Thyroid gland (tissue), 4 donors: ENCODE measurements around the gene OR5AC2. TPM values are rescaled to one million over a fixed set of nuclear protein-coding genes. Genes with fewer than 3 reads are reported as not detected.

Experiments
- DNase-seq, 2 donors: peaks; one replicate each; pipeline ENCODE4 v3.0.0-alpha.2; 2019
- H3K27ac ChIP-seq, 3 donors: fragments of 200-600 bp; sonication (generic); 1 replicate in 2 of 3; 2 replicates in 1 of 3; pipeline ENCODE4 v1.5.1; 2016 to 2019; ENCODE audit warnings: mild to moderate bottlenecking in 1 of 3, moderate library complexity in 1 of 3
- H3K27me3 ChIP-seq: fragments of 200-600 bp; sonication (generic); one replicate; pipeline ENCODE4 v1.5.1; 2019
- H3K36me3 ChIP-seq, 2 donors: fragments of 200-600 bp; sonication (generic); one replicate each; pipeline ENCODE4 v1.5.1; 2016 to 2019
- H3K4me1 ChIP-seq, 2 donors: fragments of 200-600 bp; sonication (generic); one replicate each; pipeline ENCODE4 v1.5.1; 2017 to 2019
- H3K4me3 ChIP-seq, 3 donors: fragments of 200-600 bp; sonication (generic); replicated peaks in 1 of 3; 1 replicate in 2 of 3; 2 replicates in 1 of 3; pipeline ENCODE4 v1.5.1; 2016; ENCODE audit warnings: mild to moderate bottlenecking in 1 of 3
- H3K9me3 ChIP-seq: fragments of 200-600 bp; sonication (generic); one replicate; pipeline ENCODE4 v1.5.1; 2017
- POLR2A ChIP-seq, 2 donors: fragments of 450-650 bp; IDR thresholded peaks; one replicate each; pipeline ENCODE4 v1.6.1; 2017; ENCODE audit warnings: antibody characterized with exemption in 2 of 2, mild to moderate bottlenecking in 2 of 2, moderate library complexity in 1 of 2
- WGBS, 2 donors: methylation state at CpG; one replicate each; pipeline ENCODE4 v1.1.5; 2017; 5-methylcytosine and 5-hydroxymethylcytosine counted together
- intact Hi-C: fragments of 100-400 bp; cut with DNase I; formaldehyde crosslinking; loops from one replicate; pipeline ENCODE4 v1.15.1; 2023
- total RNA-seq, 4 donors: library from RNA; depleted of rRNA; stranded (reverse); fragments of >200 nt; gene quantifications; one replicate each; pipeline ENCODE4 v1.2.3, GENCODE V29; 2016
- TF ChIP-seq, protein P1 (sequence below), 6 experiments: fragments of 200-600 bp in 3 of 6; fragments of 450-650 bp in 3 of 6; sonication (generic) in 3 of 6; IDR thresholded peaks; one replicate each; pipeline ENCODE4 v1.5.1; 2016 to 2019; ENCODE audit warnings: antibody characterized with exemption in 6 of 6, mild to moderate bottlenecking in 2 of 6, inconsistent platforms in 1 of 6, moderate library complexity in 1 of 6

The OR5AC2 gene
- total RNA-seq, 4 donors from 2014 or later = not detected

DNA sequence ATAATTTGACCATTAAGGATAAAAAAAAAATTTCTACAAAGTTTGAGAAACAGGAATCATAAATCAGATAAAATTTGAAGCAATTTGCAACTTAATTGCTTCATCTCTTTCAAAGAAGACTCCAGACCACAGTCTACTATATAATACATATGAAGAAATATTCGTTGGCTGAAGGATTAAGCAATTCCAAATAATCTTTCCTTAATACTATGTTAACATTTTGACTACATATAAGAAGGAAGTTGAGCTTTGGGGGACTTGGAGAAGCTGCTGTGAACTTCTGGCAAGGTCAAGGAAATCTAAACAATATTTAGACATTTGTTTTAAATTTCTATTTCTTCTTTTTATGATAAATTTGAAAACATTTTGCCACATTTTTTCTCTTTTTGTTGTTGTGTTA is 38.4 kb upstream of the OR5AC2 start:
- no peaks in the 10 kb centered on the region for H3K4me1 ChIP-seq
- intact Hi-C loops = no loop called here
- H3K4me3 ChIP-seq = no peak overlapping the region
- no peak for TF ChIP-seq POLR2A (IDR thresholded peaks at IDR 0.05)
- TF ChIP-seq, protein P1, sequence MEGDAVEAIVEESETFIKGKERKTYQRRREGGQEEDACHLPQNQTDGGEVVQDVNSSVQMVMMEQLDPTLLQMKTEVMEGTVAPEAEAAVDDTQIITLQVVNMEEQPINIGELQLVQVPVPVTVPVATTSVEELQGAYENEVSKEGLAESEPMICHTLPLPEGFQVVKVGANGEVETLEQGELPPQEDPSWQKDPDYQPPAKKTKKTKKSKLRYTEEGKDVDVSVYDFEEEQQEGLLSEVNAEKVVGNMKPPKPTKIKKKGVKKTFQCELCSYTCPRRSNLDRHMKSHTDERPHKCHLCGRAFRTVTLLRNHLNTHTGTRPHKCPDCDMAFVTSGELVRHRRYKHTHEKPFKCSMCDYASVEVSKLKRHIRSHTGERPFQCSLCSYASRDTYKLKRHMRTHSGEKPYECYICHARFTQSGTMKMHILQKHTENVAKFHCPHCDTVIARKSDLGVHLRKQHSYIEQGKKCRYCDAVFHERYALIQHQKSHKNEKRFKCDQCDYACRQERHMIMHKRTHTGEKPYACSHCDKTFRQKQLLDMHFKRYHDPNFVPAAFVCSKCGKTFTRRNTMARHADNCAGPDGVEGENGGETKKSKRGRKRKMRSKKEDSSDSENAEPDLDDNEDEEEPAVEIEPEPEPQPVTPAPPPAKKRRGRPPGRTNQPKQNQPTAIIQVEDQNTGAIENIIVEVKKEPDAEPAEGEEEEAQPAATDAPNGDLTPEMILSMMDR (IDR thresholded peaks at IDR 0.05) = no peak
- no peaks in the 10 kb centered on the region for H3K27me3 ChIP-seq
- no peaks in the 10 kb centered on the region for H3K36me3 ChIP-seq
- WGBS, 2 donors = 60 to 61% methylated on average over 1 of the region's 1 CpG
- H3K9me3 ChIP-seq = no peaks in the 10 kb centered on the region
- DNase-seq = no peak
- no peak overlapping the region for H3K27ac ChIP-seq

DNA sequence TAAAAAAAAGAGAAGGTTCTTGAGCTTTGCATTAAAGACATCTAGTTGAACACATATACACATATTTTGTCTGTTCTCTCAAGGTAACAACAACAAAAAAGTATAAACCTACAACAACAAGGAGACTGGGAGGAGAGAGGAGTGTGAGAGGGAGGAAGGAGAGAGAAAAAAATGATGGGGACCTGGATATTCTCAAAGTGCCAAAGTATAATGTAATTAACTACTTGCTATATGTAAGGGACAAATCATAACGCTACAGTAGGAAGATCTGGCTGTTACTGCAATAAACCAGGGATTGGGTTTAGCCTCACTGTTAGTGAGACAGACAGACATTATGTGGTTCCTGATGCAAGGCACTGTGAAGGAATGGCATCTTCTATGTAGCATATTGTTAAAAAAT is 37.7 kb upstream of the OR5AC2 start:
- Histone ChIP-seq H3K9me3 (no peaks in the 10 kb centered on the region), H3K27ac (no peak overlapping the region), H3K27me3 (no peaks in the 10 kb centered on the region), H3K4me3 (no peak overlapping the region), H3K4me1 (no peaks in the 10 kb centered on the region), H3K36me3 (no peaks in the 10 kb centered on the region)
- 77 to 83% methylated on average over 1 of the region's 1 CpG for WGBS, 2 donors
- intact Hi-C loops = no loop called here
- DNase-seq = no peak
- TF ChIP-seq POLR2A (IDR thresholded peaks at IDR 0.05) = no peak
- TF ChIP-seq, protein P1 (IDR thresholded peaks at IDR 0.05) = no peak

DNA sequence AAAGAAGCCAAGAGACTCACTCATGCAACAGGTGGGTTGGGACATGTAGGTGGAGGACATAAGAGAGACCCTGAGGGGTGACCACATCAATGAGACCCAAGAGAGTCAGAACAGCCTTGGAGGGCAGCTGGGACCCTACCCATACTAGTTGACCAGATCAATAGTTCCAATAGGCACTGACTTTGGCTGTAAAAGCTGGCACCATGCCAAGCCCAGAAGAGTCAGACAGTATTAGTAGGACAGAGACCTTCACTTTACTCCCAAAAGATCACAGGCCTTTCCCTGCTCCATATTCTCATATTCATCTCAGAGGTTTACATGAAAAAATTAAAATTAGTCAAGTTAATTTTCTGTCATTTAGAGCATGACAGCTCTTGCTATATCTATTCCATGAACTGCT is 30.9 kb upstream of the OR5AC2 start:
- no peaks in the 10 kb centered on the region for H3K9me3 ChIP-seq
- no peak overlapping the region for H3K27ac ChIP-seq
- no peaks in the 10 kb centered on the region for H3K27me3 ChIP-seq
- H3K36me3 ChIP-seq = no peaks in the 10 kb centered on the region
- DNase-seq = no peak
- H3K4me3 ChIP-seq = no peak overlapping the region
- no peaks in the 10 kb centered on the region for H3K4me1 ChIP-seq
- TF ChIP-seq POLR2A (IDR thresholded peaks at IDR 0.05) = no peak
- TF ChIP-seq, protein P1 (IDR thresholded peaks at IDR 0.05) = no peak
- intact Hi-C loops = no loop called here

DNA sequence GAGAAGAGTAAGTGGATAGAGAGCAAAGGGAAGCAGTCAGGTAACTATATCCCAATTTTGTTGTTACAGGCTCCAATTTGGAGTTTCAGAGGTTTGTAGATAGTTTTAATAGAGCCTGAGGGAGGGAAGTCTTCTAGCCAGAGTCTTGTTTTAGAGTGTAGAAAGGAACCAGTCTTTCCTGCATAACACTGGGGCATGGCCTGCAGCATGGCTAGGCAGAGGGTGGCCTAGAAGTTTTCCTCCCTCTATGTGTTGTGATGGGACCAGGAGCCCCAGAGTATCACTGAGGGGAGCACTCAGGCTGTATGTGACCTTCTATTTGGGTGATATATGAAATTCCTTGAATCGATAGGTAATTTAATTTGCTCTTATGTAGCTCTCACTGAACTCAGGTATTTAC is 29.3 kb upstream of the OR5AC2 start:
- DNase-seq = no peak
- H3K27me3 ChIP-seq = no peaks in the 10 kb centered on the region
- no peaks in the 10 kb centered on the region for H3K9me3 ChIP-seq
- TF ChIP-seq, protein P1 (IDR thresholded peaks at IDR 0.05) = no peak
- TF ChIP-seq POLR2A (IDR thresholded peaks at IDR 0.05) = no peak
- no peaks in the 10 kb centered on the region for H3K36me3 ChIP-seq
- H3K27ac ChIP-seq = no peak overlapping the region
- no peaks in the 10 kb centered on the region for H3K4me1 ChIP-seq
- intact Hi-C loops = no loop called here
- no peak overlapping the region for H3K4me3 ChIP-seq
- 95% methylated on average over 1 of the region's 1 CpG for WGBS, 2 donors

DNA sequence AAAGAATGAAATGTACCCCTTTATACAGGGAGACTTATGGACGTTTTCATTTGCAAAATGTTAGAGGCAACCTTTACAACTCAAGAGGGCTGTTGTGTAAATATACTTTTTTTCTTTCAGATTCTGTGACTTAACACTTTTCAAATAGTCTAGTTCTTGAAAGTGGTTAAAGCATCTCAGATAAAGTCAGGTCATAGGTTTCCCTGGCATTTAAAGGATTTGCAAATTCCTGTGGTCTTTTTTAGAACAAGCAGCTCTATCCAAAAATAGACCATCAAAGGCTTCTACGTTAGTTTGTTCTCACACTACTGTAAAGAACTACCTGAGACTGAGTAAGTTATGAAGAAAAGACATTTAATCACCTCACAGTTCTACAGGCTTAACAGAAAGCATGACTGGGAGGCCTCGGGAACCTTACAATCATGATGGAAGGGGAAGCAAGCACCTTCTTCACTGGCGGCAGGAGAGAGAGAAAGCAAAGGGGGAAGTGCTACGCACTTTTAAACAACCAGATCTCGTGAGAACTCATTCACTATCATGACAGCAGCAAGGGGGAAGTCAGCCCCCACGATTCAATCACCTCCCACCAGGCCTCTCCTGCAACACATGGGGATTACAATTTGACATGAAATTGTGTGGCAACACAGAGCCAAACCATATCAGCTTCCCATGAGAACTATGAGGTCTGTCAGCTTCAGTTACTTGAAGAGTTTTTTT is 28.6 kb upstream of the OR5AC2 start:
- intact Hi-C loops = no loop called here
- no peak for DNase-seq
- TF ChIP-seq, protein P1 (IDR thresholded peaks at IDR 0.05) = no peak
- TF ChIP-seq POLR2A (IDR thresholded peaks at IDR 0.05) = no peak
- H3K4me3 ChIP-seq = no peak overlapping the region
- H3K4me1 ChIP-seq = no peaks in the 10 kb centered on the region
- no peaks in the 10 kb centered on the region for H3K36me3 ChIP-seq
- H3K27me3 ChIP-seq = no peaks in the 10 kb centered on the region
- 47 to 49% methylated on average over 7 of the region's 7 CpGs for WGBS, 2 donors
- H3K27ac ChIP-seq = no peak overlapping the region
- no peaks in the 10 kb centered on the region for H3K9me3 ChIP-seq
